Muscle of back (tissue), 11 donors: Measurements from ENCODE around the gene LINC01488. TPM values are rescaled to one million over a fixed set of nuclear protein-coding genes. Genes with fewer than 3 reads are reported as not detected.

Source experiments
- DNase-seq, 3 donors: peaks; one replicate each; pipeline versions ENCODE4 v3.0.0 to v3.0.0-alpha.2; 2013
- polyA plus RNA-seq, 10 donors: library from polyadenylated mRNA; unstranded; fragments of 120-200 nt; gene quantifications; one replicate each; pipeline ENCODE4 v1.2.1, GENCODE V29; 2013; ENCODE audit not compliant: insufficient read length in 10 of 10

Gene LINC01488
- polyA plus RNA-seq, 10 donors = 0.05 to 0.26 (median 0.08) TPM; not detected in 3

- no peak for DNase-seq
These were observed 27.5 kb downstream of the LINC01488 start for GRCh38 chr11:69508974-69509373.

- DNase-seq = no peak
These were observed 27.9 kb downstream of the LINC01488 start for GRCh38 chr11:69509381-69509780.

GRCh38 chr11:69509846-69510390 lies 28.5 kb downstream of the LINC01488 start:
- DNase-seq = no peak

- DNase-seq = no peak
These were observed 29.3 kb downstream of the LINC01488 start for GRCh38 chr11:69510471-69511357.

GRCh38 chr11:69511358-69512055 lies 30.0 kb downstream of the LINC01488 start:
- DNase-seq = peak; percentile 42 to 65 (median 59)

GRCh38 chr11:69512136-69512535 lies 30.7 kb downstream of the LINC01488 start:
- DNase-seq = no peak

GRCh38 chr11:69512790-69513189 lies 31.3 kb downstream of the LINC01488 start:
- DNase-seq = no peak

GRCh38 chr11:69513196-69513595 lies 31.7 kb downstream of the LINC01488 start:
- DNase-seq = no peak

- DNase-seq = peak in 1 of 3 donors; percentile 56
These were observed 32.3 kb downstream of the LINC01488 start for GRCh38 chr11:69513663-69514224.

GRCh38 chr11:69514771-69515170 lies 33.3 kb downstream of the LINC01488 start:
- no peak for DNase-seq

GRCh38 chr11:69515271-69516245 lies 34.1 kb downstream of the LINC01488 start:
- no peak for DNase-seq

- no peak for DNase-seq
These were observed 35.1 kb downstream of the LINC01488 start for GRCh38 chr11:69516526-69516925.

- DNase-seq = peak in 1 of 3 donors; percentile 90
These were observed 36.9 kb downstream of the LINC01488 start for GRCh38 chr11:69518081-69518950.

GRCh38 chr11:69520186-69520916 lies 38.9 kb downstream of the LINC01488 start:
- DNase-seq = no peak

- no peak for DNase-seq
These were observed 40.0 kb downstream of the LINC01488 start for GRCh38 chr11:69521457-69521856.

GRCh38 chr11:69523453-69523852 lies 42.0 kb downstream of the LINC01488 start:
- DNase-seq = no peak

GRCh38 chr11:69524291-69524882 lies 42.9 kb downstream of the LINC01488 start:
- no peak for DNase-seq

- DNase-seq = no peak
These were observed 43.5 kb downstream of the LINC01488 start for GRCh38 chr11:69524991-69525411.
